HG02885 (cell line): ENCODE results near the gene ARIH2.

Source experiments
- ATAC-seq: cut with Tn5 transposase; IDR thresholded peaks from one replicate; pipeline ENCODE4 v1.9.1; 2021; ENCODE audit warnings: mild to moderate bottlenecking; ENCODE audit not compliant: unreplicated experiment, poor library complexity

ARIH2 gene

GRCh38 chr3:49016414-49017228, 98.0 kb downstream of the ARIH2 start:
- ATAC-seq = no peak

- no peak for ATAC-seq
These were observed 98.8 kb downstream of the ARIH2 start for GRCh38 chr3:49017229-49017970.

- ATAC-seq = no peak
These were observed 99.5 kb downstream of the ARIH2 start, which contains the start of gene DALRD3 for GRCh38 chr3:49017971-49018706. TSS of gene DALRD3 (minus strand) at chr3:49018580. CDS start at chr3:49018564, 16 bp downstream.

DNA sequence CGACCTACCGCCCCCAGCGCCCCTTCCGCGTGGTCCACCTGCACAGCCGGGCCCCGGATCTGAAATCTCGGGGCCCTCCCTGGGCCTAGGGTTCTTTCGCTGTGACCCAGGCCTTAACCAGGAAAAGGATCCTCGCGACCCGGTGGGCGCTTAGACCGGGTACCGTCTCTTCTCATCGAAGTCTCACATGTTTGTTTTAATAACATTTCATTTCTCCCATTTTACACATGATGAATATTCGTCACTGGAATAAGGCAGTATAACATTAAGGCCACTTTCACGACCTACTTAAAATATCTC, 100.0 kb downstream of the ARIH2 start:
- ATAC-seq = no peak

DNA sequence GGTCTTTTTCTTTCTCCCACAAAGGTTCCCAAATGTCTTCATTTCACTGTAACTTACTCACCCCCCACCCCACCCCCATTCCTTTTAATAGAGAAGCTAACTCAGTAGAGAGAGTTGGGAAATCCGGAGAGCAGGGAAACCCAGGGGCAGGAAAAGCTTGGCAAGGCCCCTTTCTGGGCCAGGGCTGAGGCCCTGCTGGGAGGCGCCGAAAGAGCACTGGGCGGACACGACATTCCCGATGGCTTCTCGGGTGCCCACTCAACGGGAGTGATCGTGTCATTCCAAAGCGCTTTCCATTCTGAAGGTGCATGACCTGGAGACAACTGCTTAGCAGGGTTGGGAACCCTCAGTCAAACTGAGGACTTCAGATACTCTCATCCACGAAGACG, 101.3 kb downstream of the ARIH2 start:
- ATAC-seq = no peak

GRCh38 chr3:49020330-49021212, 101.9 kb downstream of the ARIH2 start:
- peak; percentile 3 for ATAC-seq

DNA sequence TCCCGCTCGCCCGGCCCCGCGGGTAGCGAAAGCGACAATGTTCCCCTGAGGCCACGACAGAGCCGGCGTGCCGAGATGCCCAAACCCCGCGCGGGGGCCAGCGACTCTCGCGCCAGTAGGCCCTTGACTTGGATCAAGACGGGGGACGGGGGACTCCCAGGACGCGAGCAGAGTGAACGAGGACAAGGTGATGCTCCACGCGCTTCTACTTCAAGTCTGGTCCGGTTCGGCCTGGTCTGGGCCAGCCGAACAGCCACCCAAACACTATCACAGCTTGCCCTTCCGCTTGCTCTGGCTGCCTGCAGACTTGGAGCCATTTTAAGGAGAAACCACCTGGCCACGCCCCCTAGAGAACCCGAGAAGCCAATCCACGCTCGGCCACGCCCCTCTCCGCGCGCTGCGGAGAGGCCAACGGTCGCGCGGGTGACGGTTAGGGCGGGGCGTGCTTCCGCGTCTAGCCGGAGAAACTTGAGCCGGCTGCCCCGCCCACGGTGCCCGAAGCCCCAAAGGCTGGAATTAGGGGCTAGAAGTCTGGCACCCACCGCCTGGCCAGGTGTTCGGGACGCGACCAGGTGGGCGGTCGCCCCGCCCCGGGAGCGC, 102.7 kb downstream of the ARIH2 start:
- peak; percentile 58 for ATAC-seq

DNA sequence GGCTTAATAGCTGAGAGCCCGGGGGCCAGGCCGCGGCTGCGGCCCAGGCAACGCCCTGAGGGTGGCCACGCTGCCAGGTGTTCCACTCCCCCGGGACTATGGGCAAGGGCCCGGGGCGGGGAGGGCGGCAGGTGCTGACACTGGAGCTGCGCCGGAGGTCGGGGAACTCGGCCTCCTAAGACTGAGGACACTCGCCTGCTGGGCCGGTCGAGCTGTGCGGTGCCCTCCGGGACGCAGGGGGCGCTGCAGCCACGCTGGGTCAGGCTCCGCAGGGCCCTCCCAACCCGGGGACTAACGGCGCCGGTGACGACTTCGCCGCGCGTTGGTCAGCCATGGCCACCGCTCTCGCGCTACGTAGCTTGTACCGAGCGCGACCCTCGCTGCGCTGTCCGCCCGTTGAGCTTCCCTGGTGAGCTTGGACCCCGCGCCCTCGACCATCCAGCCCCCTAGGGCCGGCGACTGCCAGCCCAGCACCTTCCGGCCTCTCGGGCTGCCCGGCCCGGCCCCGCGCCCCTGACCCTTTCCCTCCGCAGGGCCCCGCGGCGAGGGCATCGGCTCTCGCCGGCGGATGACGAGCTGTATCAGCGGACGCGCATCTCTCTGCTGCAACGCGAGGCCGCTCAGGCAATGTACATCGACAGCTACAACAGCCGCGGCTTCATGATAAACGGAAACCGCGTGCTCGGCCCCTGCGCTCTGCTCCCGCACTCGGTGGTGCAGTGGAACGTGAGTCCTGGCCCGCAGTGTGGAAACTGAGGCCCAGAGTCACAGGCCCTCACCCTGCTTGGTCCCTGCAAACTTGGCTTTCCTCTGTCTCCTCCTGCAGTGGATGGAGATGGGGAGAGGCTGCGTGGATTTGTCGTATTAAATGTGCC, 103.4 kb downstream of the ARIH2 start, which contains the start of gene NDUFAF3:
NDUFAF3 (plus strand) TSS at position 309 of the 875 bp plus-strand sequence; CDS start at position 333, 24 bp downstream.
- ATAC-seq = peak; percentile 65

GRCh38 chr3:49022688-49023171, 104.1 kb downstream of the ARIH2 start:
- ATAC-seq = no peak

GRCh38 chr3:49023775-49024174, 105.1 kb downstream of the ARIH2 start:
- ATAC-seq = no peak

GRCh38 chr3:49024449-49024848, 105.8 kb downstream of the ARIH2 start:
- ATAC-seq = no peak

DNA sequence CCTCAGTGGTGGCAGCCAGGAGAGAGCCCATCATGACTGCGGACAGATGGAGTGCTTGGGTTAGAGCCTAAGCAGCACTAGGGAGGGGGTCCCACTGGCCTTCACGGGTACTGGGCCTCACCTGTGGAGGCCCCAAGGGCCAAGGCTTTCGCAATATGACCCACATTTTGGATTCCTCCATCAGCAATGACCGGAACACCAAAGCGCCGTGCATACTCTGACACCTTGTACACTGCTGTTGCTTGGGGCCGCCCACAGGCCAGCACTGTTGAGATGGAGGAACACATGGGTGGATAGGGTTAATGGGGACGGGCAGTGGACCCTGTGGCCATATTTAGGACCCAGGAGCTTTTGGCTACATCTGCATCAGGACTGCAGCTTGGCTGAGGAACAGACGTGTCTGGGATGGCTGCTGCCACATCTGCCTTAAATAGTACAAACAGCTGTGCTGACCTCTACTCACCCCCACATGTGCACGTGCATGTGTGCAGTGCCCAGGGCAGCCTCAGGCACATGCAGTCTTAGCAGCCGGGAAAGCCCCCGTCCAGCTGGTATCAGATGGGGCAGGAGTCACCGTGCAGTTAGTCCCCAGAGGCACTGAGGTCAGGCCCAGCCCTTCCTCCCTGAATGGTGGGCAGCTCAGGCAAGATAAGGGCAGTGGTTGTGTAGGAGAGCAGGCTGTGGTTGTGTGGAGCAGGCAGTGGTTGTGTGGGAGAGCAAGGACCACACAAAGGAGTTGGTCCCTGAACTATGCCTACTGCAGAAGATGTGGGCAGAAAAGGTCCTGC, 106.6 kb downstream of the ARIH2 start:
- no peak for ATAC-seq

DNA sequence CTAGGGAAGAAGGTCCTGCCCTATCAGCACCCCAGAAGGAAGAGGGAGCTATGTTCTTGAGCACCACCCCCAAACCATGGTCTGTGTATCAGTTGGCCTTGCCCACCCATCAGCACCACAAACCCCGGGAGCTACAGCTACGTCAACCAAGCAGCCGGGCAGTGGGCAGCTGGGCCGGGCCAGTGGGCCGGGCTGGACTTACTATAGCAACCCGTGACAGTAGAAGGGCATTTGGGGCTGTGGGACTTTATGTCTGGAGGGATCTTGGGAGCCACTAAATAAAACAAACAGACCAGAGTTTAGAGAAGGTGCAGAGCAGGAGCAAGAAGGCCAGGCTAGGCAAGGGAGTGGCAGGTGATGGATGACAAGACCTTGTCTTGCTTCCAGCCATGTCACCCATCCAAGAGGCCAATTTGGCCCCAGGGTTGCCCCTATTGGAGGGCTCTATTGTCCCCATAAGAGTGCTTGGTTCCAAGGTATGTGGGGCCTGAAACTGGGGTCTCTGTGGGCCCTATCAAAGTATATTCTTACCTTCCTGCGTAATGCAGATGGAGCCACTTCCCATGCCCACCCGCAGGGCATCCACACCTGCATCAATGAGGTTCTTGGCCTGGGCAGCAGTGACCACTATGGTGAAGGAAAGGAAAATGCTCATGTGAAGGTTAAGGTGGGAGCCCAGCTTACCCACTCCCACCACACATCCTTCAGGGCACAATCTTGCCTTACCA, 107.3 kb downstream of the ARIH2 start:
- ATAC-seq = no peak

DNA sequence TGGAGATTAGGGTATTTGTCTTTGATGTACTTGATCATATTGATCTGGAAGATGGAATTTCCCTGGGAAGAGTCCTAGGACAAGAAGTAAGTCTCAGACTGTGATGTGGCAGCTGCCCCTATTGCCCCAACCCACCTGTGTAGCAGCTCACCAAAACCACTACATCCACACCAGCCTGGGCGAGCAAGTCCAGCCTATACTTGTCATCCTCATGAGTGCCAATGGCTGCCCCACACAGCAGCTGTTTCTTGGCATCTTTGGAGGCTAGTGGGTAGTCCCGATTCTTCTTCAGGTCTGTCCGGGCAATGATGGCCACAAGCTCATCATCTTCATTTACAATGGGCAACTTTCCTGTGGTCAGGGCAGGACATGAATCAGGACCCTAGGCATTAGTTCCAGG, 107.9 kb downstream of the ARIH2 start:
- ATAC-seq = no peak

- no peak for ATAC-seq
These were observed 109.0 kb downstream of the ARIH2 start for GRCh38 chr3:49027634-49028033.

GRCh38 chr3:49028298-49028672, 109.6 kb downstream of the ARIH2 start:
- ATAC-seq = no peak
